BLaER1 treated with 17β-estradiol and CSF1 and Interleukin-3, amounts not matched to agents 10 nM and 100 nM (cell line): ENCODE data around the gene PRPF40A.

Experiments used
- H3K27ac ChIP-seq, 11 experiments: shearing (Covaris generic); formaldehyde crosslinking; 2 replicates each; pipeline ENCODE4 v1.8.1; 2022
- H3K27me3 ChIP-seq, 11 experiments: shearing (Covaris generic); formaldehyde crosslinking; 2 replicates each; pipeline ENCODE4 v1.8.1; 2022
- H3K36me3 ChIP-seq, 11 experiments: shearing (Covaris generic); formaldehyde crosslinking; 2 replicates each; pipeline ENCODE4 v1.8.1; 2022
- H3K4me1 ChIP-seq, 10 experiments: shearing (Covaris generic); formaldehyde crosslinking; 2 replicates each; pipeline ENCODE4 v1.8.1; 2022
- H3K4me2 ChIP-seq, 11 experiments: shearing (Covaris generic); formaldehyde crosslinking; 2 replicates each; pipeline ENCODE4 v1.8.1; 2022
- H3K4me3 ChIP-seq, 10 experiments: shearing (Covaris generic); formaldehyde crosslinking; 2 replicates each; pipeline ENCODE4 v1.8.1; 2022
- H3K9ac ChIP-seq, 11 experiments: shearing (Covaris generic); formaldehyde crosslinking; 2 replicates each; pipeline ENCODE4 v1.8.1; 2022
- H3K9me3 ChIP-seq, 11 experiments: shearing (Covaris generic); formaldehyde crosslinking; replicated peaks in 1 of 11; 2 replicates each; pipeline ENCODE4 v1.8.1; 2022
- H4K20me1 ChIP-seq, 11 experiments: shearing (Covaris generic); formaldehyde crosslinking; 2 replicates each; pipeline ENCODE4 v1.8.1; 2022
- Cebpa-rat ChIP-seq, 11 experiments: shearing (Covaris generic); IDR thresholded peaks; 2 replicates each; pipeline ENCODE4 v1.8.1; 2022

PRPF40A gene

DNA sequence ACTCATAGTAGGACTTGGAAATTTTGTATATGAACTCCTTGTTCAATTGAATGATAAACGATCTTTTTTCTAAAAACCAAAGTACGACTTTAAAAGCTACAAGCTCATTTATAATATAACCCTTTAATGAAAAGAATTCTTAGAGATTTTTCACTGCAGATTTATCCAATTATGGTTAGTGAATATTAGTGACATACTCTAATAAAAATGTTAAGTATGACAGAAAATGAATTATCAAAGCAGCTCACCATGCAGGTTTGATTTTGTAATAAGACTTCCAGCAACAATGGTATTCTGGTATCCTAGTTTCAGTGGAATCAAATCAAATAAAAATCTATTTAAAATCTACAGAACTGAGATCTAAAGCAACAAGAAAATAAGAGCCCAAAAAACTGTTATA is 38.5 kb downstream of the PRPF40A start:
- Histone ChIP-seq H3K27me3 (no peaks in the 10 kb centered on the region), H3K4me3 (no peak overlapping the region), H3K4me1 (peaks cover 0 to 16% (median 11%) of the 10 kb centered on the region in 10 experiments; a peak in 13 of 20 replicates), H3K27ac (no peak overlapping the region), H3K36me3 (peaks cover 81 to 100% (median 94%) of the 10 kb centered on the region in 11 experiments), H3K9ac (no peak overlapping the region), H4K20me1 (peaks cover 20 to 78% (median 34%) of the 10 kb centered on the region in 11 experiments; a peak in 21 of 22 replicates), H3K9me3 (no peaks in the 10 kb centered on the region), H3K4me2 (no peak overlapping the region)
- TF ChIP-seq Cebpa-rat (IDR thresholded peaks at IDR 0.05): no peak

DNA sequence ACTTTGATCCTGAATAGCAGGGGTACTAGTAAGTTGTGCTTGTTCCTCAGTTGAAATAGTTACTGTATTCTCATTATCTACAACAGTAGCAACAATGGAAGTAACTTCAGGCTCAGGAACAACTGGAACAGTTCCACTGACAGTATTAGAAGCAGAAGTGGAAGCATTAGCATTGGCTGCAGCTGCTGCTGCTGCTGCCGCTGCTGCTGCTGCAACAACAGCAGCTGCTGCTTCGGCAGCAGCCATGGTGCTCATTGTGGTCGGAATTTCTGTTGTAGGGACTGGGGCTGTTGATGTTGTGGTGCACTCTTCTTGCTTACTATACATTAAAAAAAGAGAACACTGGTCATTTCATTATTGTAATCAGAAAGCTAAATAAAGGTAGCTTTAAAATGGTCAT is 40.8 kb downstream of the PRPF40A start:
- Histone ChIP-seq H3K27me3 (no peaks in the 10 kb centered on the region), H3K4me3 (no peak overlapping the region), H3K9ac (no peak overlapping the region), H3K9me3 (no peaks in the 10 kb centered on the region), H4K20me1 (peaks cover 6 to 65% (median 19%) of the 10 kb centered on the region in 11 experiments; a peak in 17 of 22 replicates), H3K4me2 (no peak overlapping the region), H3K4me1 (no peaks in the 10 kb centered on the region), H3K36me3 (peaks cover 88 to 100% (median 99%) of the 10 kb centered on the region in 11 experiments), H3K27ac (no peak overlapping the region)
- TF ChIP-seq Cebpa-rat (IDR thresholded peaks at IDR 0.05): no peak

DNA sequence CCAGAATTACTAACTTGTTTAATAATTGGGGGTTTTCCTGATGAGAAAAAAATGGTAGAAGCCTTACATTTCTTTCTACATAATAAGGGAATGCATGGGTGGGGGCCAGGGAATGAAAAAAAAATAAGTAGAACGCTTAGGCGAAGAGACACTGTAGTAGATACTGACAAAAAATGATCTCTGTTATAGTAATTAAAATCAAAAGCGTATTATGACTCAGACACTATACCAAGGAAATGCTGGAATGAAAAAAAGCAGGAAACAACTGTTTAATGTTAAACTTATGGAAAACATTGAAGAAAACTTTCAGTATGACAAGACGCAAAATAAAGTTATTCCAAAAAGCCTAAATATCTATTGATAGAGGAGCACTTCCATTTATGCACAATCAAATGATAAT is 42.9 kb downstream of the PRPF40A start:
- H3K27ac ChIP-seq: no peak overlapping the region
- no peak overlapping the region for H3K9ac ChIP-seq
- peaks cover 87 to 100% (median 99%) of the 10 kb centered on the region in 11 experiments for H3K36me3 ChIP-seq
- peaks cover 0 to 54% (median 17%) of the 10 kb centered on the region in 11 experiments; a peak in 14 of 22 replicates for H4K20me1 ChIP-seq
- no peak overlapping the region for H3K4me3 ChIP-seq
- no peaks in the 10 kb centered on the region for H3K4me1 ChIP-seq
- no peak for TF ChIP-seq Cebpa-rat (IDR thresholded peaks at IDR 0.05)
- H3K9me3 ChIP-seq: no peaks in the 10 kb centered on the region
- no peaks in the 10 kb centered on the region for H3K27me3 ChIP-seq
- H3K4me2 ChIP-seq: no peak overlapping the region

DNA sequence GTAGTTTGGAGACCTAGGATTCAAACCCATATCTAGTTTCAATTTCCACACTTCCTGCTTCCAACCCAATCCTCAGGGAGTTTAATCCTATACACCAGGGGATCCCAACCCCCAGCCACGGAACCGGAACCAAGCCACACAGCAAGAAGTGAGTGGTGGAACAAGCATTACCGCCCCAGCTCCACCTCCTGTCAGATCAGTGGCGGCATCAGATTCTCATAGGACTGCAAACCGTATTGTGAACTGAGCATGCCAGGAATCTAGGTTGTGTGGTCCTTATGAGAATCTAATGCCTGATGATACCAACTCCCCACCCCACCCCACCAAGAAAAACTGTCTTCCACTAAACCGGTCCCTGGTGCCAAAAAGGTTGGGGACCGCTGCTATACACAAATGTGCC is 52.5 kb downstream of the PRPF40A start:
- no peaks in the 10 kb centered on the region for H3K9me3 ChIP-seq
- H3K4me1 ChIP-seq: no peaks in the 10 kb centered on the region
- no peak overlapping the region for H3K27ac ChIP-seq
- H3K4me3 ChIP-seq: no peak overlapping the region
- peaks cover 0 to 44% (median 21%) of the 10 kb centered on the region in 11 experiments; a peak in 9 of 22 replicates for H4K20me1 ChIP-seq
- no peaks in the 10 kb centered on the region for H3K27me3 ChIP-seq
- peaks cover 97 to 100% (median 100%) of the 10 kb centered on the region in 11 experiments for H3K36me3 ChIP-seq
- no peak overlapping the region for H3K9ac ChIP-seq
- no peak for TF ChIP-seq Cebpa-rat (IDR thresholded peaks at IDR 0.05)
- no peak overlapping the region for H3K4me2 ChIP-seq

DNA sequence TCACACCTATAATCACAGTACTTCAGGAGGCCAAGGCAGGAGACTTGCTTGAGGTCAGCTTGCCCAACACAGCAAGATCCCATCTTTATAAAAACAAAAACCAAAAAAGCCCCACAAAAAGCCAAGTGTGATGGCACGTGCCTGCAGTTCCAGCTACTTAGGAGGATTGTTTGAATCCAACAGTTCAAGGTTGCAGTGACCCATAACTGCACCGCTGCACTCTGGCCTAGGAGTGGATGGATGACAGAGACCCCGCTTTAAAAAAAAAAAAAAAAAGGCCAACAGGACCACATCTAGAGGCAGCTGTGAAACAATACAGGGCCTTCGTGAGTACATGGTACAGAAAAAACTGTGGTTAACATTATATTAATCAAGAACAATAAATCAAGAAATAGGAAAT is 56.2 kb downstream of the PRPF40A start:
- no peak overlapping the region for H3K4me2 ChIP-seq
- no peaks in the 10 kb centered on the region for H3K4me1 ChIP-seq
- no peaks in the 10 kb centered on the region for H3K27me3 ChIP-seq
- peaks cover 97 to 100% (median 100%) of the 10 kb centered on the region in 11 experiments for H3K36me3 ChIP-seq
- H3K27ac ChIP-seq: no peak overlapping the region
- TF ChIP-seq Cebpa-rat (IDR thresholded peaks at IDR 0.05): no peak
- H4K20me1 ChIP-seq: peaks cover 0 to 48% (median 28%) of the 10 kb centered on the region in 11 experiments; a peak in 13 of 22 replicates
- H3K4me3 ChIP-seq: no peak overlapping the region
- no peaks in the 10 kb centered on the region for H3K9me3 ChIP-seq
- no peak overlapping the region for H3K9ac ChIP-seq

DNA sequence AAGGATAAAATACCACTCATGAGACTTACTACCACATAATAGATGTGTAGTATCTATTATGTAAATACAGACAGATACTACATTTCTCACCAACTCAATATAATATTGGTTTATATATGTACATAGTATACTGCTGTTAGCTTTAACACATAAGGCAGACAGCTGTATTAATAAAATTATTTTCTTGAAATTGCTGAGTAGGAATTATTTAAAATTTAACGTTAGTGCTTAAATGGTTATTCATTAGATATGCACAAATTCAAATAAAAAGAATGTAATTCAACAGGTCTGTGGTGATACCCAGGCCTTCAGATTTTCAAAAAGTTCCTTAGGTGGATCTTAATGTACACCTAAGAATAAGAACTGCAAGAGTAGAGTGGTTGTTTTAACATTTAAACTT is 59.0 kb downstream of the PRPF40A start:
- no peak overlapping the region for H3K4me2 ChIP-seq
- H3K27ac ChIP-seq: no peak overlapping the region
- H3K4me3 ChIP-seq: no peak overlapping the region
- H3K4me1 ChIP-seq: no peaks in the 10 kb centered on the region
- H3K27me3 ChIP-seq: no peaks in the 10 kb centered on the region
- no peak overlapping the region for H3K9ac ChIP-seq
- H3K36me3 ChIP-seq: peaks cover 95 to 100% (median 99%) of the 10 kb centered on the region in 11 experiments
- no peaks in the 10 kb centered on the region for H3K9me3 ChIP-seq
- H4K20me1 ChIP-seq: peaks cover 0 to 36% (median 20%) of the 10 kb centered on the region in 11 experiments; a peak in 13 of 22 replicates
- TF ChIP-seq Cebpa-rat (IDR thresholded peaks at IDR 0.05): no peak

DNA sequence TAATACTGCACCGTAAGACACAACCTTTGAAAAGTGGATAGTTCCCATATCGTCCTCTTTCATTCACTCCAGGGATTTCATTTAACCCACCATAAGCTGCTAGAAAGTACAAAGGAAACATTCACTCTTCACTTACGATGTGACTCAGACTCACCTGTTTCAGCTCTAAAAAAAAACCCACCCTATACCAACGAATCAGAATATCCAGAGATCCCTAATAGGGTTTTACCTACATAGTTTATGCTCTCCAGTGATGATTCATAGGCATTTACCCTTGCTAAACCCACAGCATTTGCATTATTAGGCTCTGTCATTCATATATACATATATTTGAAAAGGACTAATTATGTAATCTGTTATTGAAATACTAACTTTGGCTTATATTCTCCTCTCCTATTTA is 60.2 kb downstream of the PRPF40A start:
- no peaks in the 10 kb centered on the region for H3K27me3 ChIP-seq
- H3K27ac ChIP-seq: no peak overlapping the region
- H3K9ac ChIP-seq: no peak overlapping the region
- H3K9me3 ChIP-seq: no peaks in the 10 kb centered on the region
- no peak overlapping the region for H3K4me3 ChIP-seq
- H3K4me1 ChIP-seq: no peaks in the 10 kb centered on the region
- no peak for TF ChIP-seq Cebpa-rat (IDR thresholded peaks at IDR 0.05)
- peaks cover 0 to 36% (median 20%) of the 10 kb centered on the region in 11 experiments; a peak in 13 of 22 replicates for H4K20me1 ChIP-seq
- peaks cover 93 to 100% (median 98%) of the 10 kb centered on the region in 11 experiments for H3K36me3 ChIP-seq
- no peak overlapping the region for H3K4me2 ChIP-seq

DNA sequence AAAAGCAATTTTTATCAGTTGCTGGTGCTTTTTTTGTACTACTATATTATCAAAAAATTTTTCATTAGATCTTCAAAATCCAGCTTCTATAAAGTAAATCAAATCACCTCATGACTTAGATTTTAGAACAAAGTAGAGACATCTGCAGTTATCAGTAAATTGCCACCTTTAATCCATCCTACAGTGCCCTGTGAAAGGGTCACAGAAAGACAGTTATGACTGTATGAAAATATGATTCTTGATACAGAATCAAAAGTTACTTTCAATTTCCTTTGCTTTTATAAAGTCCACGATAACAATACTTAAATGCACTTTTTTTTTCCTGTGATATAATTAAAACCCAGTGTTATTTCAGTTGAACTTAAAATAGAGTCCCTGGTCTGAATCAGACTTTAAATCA is 61.4 kb downstream of the PRPF40A start:
- no peak overlapping the region for H3K4me2 ChIP-seq
- no peak for TF ChIP-seq Cebpa-rat (IDR thresholded peaks at IDR 0.05)
- no peaks in the 10 kb centered on the region for H3K9me3 ChIP-seq
- H3K27ac ChIP-seq: no peak overlapping the region
- peaks cover 93 to 100% (median 97%) of the 10 kb centered on the region in 11 experiments for H3K36me3 ChIP-seq
- no peak overlapping the region for H3K4me3 ChIP-seq
- no peak overlapping the region for H3K9ac ChIP-seq
- no peaks in the 10 kb centered on the region for H3K27me3 ChIP-seq
- H3K4me1 ChIP-seq: no peaks in the 10 kb centered on the region
- peaks cover 0 to 26% (median 13%) of the 10 kb centered on the region in 11 experiments; a peak in 12 of 22 replicates for H4K20me1 ChIP-seq

DNA sequence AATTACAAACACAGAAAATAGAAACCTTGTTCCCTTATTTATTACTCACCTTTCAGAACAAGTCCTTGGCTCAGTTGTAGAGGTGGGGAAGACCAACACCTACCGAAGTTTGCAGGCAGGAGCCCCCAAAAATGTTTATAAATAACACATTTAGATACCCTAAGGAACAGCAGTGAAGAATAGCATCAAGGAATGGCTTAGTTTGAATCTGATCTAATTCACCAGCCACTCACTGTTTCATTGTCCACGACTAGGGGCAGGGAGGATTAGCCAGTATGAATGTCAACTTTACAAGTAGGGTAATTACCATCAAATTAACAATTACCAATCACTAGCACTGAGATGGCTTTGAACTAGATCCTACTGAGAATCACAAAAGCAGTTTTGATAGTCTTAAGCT is 65.4 kb downstream of the PRPF40A start:
- no peaks in the 10 kb centered on the region for H3K27me3 ChIP-seq
- TF ChIP-seq Cebpa-rat (IDR thresholded peaks at IDR 0.05): no peak
- H3K27ac ChIP-seq: no peak overlapping the region
- peaks cover 88 to 100% (median 95%) of the 10 kb centered on the region in 11 experiments for H3K36me3 ChIP-seq
- H3K9ac ChIP-seq: no peak overlapping the region
- H3K4me3 ChIP-seq: no peak overlapping the region
- no peak overlapping the region for H3K4me2 ChIP-seq
- no peaks in the 10 kb centered on the region for H3K9me3 ChIP-seq
- H4K20me1 ChIP-seq: peaks cover 0 to 29% (median 16%) of the 10 kb centered on the region in 11 experiments; a peak in 16 of 22 replicates
- no peaks in the 10 kb centered on the region; a peak in 1 of 20 replicates for H3K4me1 ChIP-seq

DNA sequence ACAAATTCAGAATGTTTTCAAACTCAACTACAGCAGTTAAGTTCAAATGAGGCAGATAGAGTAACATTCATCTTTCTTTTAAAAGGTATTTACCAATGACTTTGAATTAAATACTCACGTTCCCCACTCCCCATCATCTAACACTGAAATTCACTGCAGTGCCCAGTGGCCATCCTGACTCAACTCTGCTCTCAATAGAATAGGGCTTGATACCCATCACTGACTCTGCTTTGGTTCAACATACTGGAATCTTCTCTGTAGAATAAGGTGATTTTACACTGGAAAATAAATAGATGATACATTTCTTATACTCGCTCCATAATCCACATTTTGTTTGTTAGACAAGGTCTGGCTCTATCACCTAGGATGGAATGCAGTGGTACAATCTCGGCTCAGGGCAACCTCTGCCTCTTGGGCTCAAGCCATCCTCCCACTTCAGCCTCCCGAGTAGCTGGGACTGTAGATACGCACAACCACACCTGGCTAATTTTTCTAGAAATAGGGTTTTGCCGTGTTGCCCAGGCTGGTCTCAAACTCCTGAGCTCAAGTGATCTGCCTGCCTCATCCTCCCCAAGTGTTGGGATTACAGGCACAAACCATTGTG is 66.4 kb downstream of the PRPF40A start:
- Histone ChIP-seq H4K20me1 (peaks cover 0 to 28% (median 13%) of the 10 kb centered on the region in 11 experiments; a peak in 14 of 22 replicates), H3K4me1 (no peaks in the 10 kb centered on the region; a peak in 1 of 20 replicates), H3K4me2 (no peak overlapping the region), H3K27ac (0 out of 22 replicates have a peak overlapping the region, but pooled peaks of 1 of the 11 experiments have one; percentile 2), H3K9ac (no peak overlapping the region), H3K4me3 (no peak overlapping the region), H3K9me3 (no peaks in the 10 kb centered on the region), H3K27me3 (no peaks in the 10 kb centered on the region), H3K36me3 (peaks cover 84 to 100% (median 95%) of the 10 kb centered on the region in 11 experiments)
- TF ChIP-seq Cebpa-rat (IDR thresholded peaks at IDR 0.05): no peak
